Glomerular visceral epithelial cell (primary cell): ENCODE results near the gene KCNQ1.
A peak's percentile ranks its signal among the peaks of the same experiment; 100 is the strongest.

Experiments
- DNase-seq: peaks from one replicate; pipeline ENCODE4 v3.0.0-alpha.2; 2016; ENCODE audit errors: extremely low spot score

KCNQ1 gene

GRCh38 chr11:2777386-2777785 lies 332.6 kb downstream of the KCNQ1 start:
- DNase-seq: peak; percentile 56

- DNase-seq: no peak
Measured at GRCh38 chr11:2777871-2778629, 333.2 kb downstream of the KCNQ1 start.

- peak; percentile 54 for DNase-seq
Measured at GRCh38 chr11:2778630-2779498, 334.1 kb downstream of the KCNQ1 start.

GRCh38 chr11:2779499-2779980 lies 334.7 kb downstream of the KCNQ1 start:
- no peak for DNase-seq

- no peak for DNase-seq
Measured at GRCh38 chr11:2779981-2780849, 335.4 kb downstream of the KCNQ1 start.

- DNase-seq: no peak
Measured at GRCh38 chr11:2780850-2781407, 336.1 kb downstream of the KCNQ1 start.

- no peak for DNase-seq
Measured at GRCh38 chr11:2781408-2782274, 336.8 kb downstream of the KCNQ1 start.

GRCh38 chr11:2782769-2783168 lies 338.0 kb downstream of the KCNQ1 start:
- DNase-seq: no peak

- DNase-seq: no peak
Measured at GRCh38 chr11:2783536-2784082, 338.8 kb downstream of the KCNQ1 start.

GRCh38 chr11:2787816-2788167 lies 343.0 kb downstream of the KCNQ1 start:
- no peak for DNase-seq

GRCh38 chr11:2788168-2789071 lies 343.6 kb downstream of the KCNQ1 start:
- DNase-seq: no peak

- DNase-seq: no peak
Measured at GRCh38 chr11:2789331-2789730, 344.5 kb downstream of the KCNQ1 start.

- DNase-seq: no peak
Measured at GRCh38 chr11:2789791-2790567, 345.2 kb downstream of the KCNQ1 start.

- no peak for DNase-seq
Measured at GRCh38 chr11:2790568-2790921, 345.7 kb downstream of the KCNQ1 start.

- no peak for DNase-seq
Measured at GRCh38 chr11:2791139-2791520, 346.3 kb downstream of the KCNQ1 start.

- DNase-seq: no peak
Measured at GRCh38 chr11:2791521-2792380, 346.9 kb downstream of the KCNQ1 start.

GRCh38 chr11:2792381-2793250 lies 347.8 kb downstream of the KCNQ1 start:
- DNase-seq: no peak
